H1 (cell line): ENCODE data around the gene PSMF1.

ENCODE experiments used
- CBX8 ChIP-seq: fragments of 300-800, 300-1000 bp; sonication (generic); IDR thresholded peaks from 2 replicates; pipeline ENCODE4 v1.7.1; 2016; ENCODE audit warnings: low read depth, low read length, borderline replicate concordance
- CTCF ChIP-seq, 3 experiments: IDR thresholded peaks; 1 replicate in 2 of 3; 2 replicates in 1 of 3; pipeline versions ENCODE4 v1.5.1 to v1.6.1; 2011; ENCODE audit warnings: low read length in 3 of 3, mild to moderate bottlenecking in 3 of 3, inconsistent platforms in 2 of 3, low read depth in 1 of 3, moderate library complexity in 1 of 3; ENCODE audit not compliant: insufficient read depth in 1 of 3; ENCODE audit errors: control extremely low read depth in 1 of 3
- EGR1 ChIP-seq: IDR thresholded peaks from 2 replicates; pipeline ENCODE4 v1.6.1; 2011; ENCODE audit warnings: low read depth, low read length, borderline replicate concordance
- EP300 ChIP-seq, 2 experiments: IDR thresholded peaks; 1 replicate in 1 of 2; 2 replicates in 1 of 2; pipeline ENCODE4 v1.6.1; 2011 to 2012; ENCODE audit warnings: low read depth in 2 of 2, low read length in 2 of 2, mild to moderate bottlenecking in 2 of 2, borderline replicate concordance in 1 of 2, inconsistent platforms in 1 of 2, moderate library complexity in 1 of 2
- GABPA ChIP-seq: IDR thresholded peaks from 2 replicates; pipeline ENCODE4 v1.6.1; 2011; ENCODE audit warnings: mild to moderate bottlenecking, low read length, moderate library complexity, borderline replicate concordance; ENCODE audit not compliant: insufficient read depth
- POLR2A ChIP-seq, 2 experiments: IDR thresholded peaks; 1 replicate in 1 of 2; 2 replicates in 1 of 2; pipeline ENCODE4 v1.6.1; 2011; ENCODE audit warnings: low read depth in 2 of 2, low read length in 2 of 2, mild to moderate bottlenecking in 2 of 2; ENCODE audit errors: control extremely low read depth in 1 of 2
- POLR2AphosphoS5 ChIP-seq: IDR thresholded peaks from 2 replicates; pipeline ENCODE4 v1.6.1; 2011; ENCODE audit warnings: low read depth, low read length
- TAF1 ChIP-seq: IDR thresholded peaks from 2 replicates; pipeline ENCODE4 v1.6.1; 2011; ENCODE audit warnings: mild to moderate bottlenecking, low read depth, low read length
- TCF12 ChIP-seq: IDR thresholded peaks from 2 replicates; pipeline ENCODE4 v1.6.1; 2011; ENCODE audit warnings: low read depth, mild to moderate bottlenecking, low read length
- USF2 ChIP-seq: IDR thresholded peaks from 2 replicates; pipeline ENCODE4 v1.6.1; 2011; ENCODE audit warnings: low read length, improper control_type of control experiment

- TF ChIP-seq TCF12 (no peak), CTCF (IDR thresholded peaks at IDR 0.05; ENCODE audit: control extremely low read depth in 1 of 3, insufficient read depth in 1 of 3, low read depth in 1 of 3, low read length in 3 of 3) (no peak), TAF1 (no peak), POLR2A (IDR thresholded peaks at IDR 0.05; ENCODE audit: control extremely low read depth in 1 of 2, low read depth in 2 of 2, low read length in 2 of 2) (no peak), EP300 (IDR thresholded peaks at IDR 0.05; ENCODE audit: borderline replicate concordance in 1 of 2, low read depth in 2 of 2, low read length in 2 of 2) (no peak), USF2 (no peak), GABPA (no peak), CBX8 (no peak), EGR1 (no peak), POLR2AphosphoS5 (no peak)
Observed at GRCh38 chr20:1112908-1113307, 5.5 kb upstream of the PSMF1 start.
